H1 (cell line): Measurements from ENCODE around the gene GXYLT2. TPM values are rescaled to one million over a fixed set of nuclear protein-coding genes. Genes with fewer than 3 reads are reported as not detected.

Source experiments
- E2F6 ChIP-seq: IDR thresholded peaks from 2 replicates; pipeline ENCODE4 v1.6.1; 2012; ENCODE audit warnings: inconsistent platforms
- FOSL1 ChIP-seq: IDR thresholded peaks from 2 replicates; pipeline ENCODE4 v1.6.1; 2011; ENCODE audit warnings: mild to moderate bottlenecking, low read depth, low read length, moderate library complexity; ENCODE audit not compliant: insufficient read depth
- NANOG ChIP-seq: IDR thresholded peaks from 2 replicates; pipeline ENCODE4 v1.6.1; 2011; ENCODE audit warnings: low read length, low read depth, mild to moderate bottlenecking, inconsistent platforms; ENCODE audit not compliant: insufficient read depth, poor library complexity, severe bottlenecking
- POLR2A ChIP-seq, 2 experiments: IDR thresholded peaks; 1 replicate in 1 of 2; 2 replicates in 1 of 2; pipeline ENCODE4 v1.6.1; 2011; ENCODE audit warnings: low read depth in 2 of 2, low read length in 2 of 2, mild to moderate bottlenecking in 2 of 2; ENCODE audit errors: control extremely low read depth in 1 of 2
- TAF7 ChIP-seq: optimal IDR thresholded peaks from 2 replicates; pipeline ENCODE3; 2011; ENCODE audit warnings: low read depth, mild to moderate bottlenecking, inconsistent platforms, low read length, moderate library complexity, borderline replicate concordance
- polyA plus RNA-seq, 7 experiments: library from polyadenylated mRNA; depleted of rRNA in 3 of 7; stranded (reverse) in 5 of 7; unstranded in 2 of 7; fragments of >200 nt in 5 of 7; fragments of 200-250 nt in 2 of 7; gene quantifications; 1 replicate in 5 of 7; 2 replicates in 1 of 7; 4 replicates in 1 of 7; pipeline versions ENCODE4 v1.2.1 to v1.2.3, GENCODE V29; 2011 to 2013; ENCODE audit warnings: missing spikeins in 2 of 7, mixed read lengths in 2 of 7
- total RNA-seq: library from RNA; stranded (reverse); fragmentation: NEBNext Ultra II Directional; extraction: Animal tissue kit (Norgen Biotek cat#: 25700); gene quantifications from 2 replicates; pipeline ENCODE4 v1.2.1, GENCODE V29; 2021

Gene GXYLT2
- total and polyA plus RNA-seq, 2 of the 8 experiments (the other 6 are each of a cell fraction or from before 2014, with no cell fraction given), result 1.8 to 5.6 TPM

DNA sequence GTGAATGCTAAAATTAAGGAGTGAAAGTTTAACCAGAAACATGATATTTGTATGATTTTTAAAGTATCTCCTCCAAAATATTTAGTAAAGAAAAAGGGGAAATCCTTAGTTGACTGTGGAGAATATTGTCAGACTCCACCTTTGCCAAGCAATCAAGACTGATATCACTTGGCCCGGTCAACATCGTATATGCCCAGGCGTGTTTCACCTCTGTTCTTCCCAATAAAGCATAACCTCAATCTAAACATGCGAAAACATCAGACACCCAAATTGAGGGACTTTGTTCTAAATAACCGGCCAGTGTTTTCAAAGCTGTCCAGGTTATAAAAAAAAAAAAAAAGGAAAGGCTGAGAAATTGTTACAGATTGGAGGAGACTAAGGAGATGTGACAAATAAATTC is 54.6 kb downstream of the GXYLT2 start (continued):
- TF ChIP-seq TAF7 (no peak), POLR2A (IDR thresholded peaks at IDR 0.05; ENCODE audit: control extremely low read depth in 1 of 2, low read depth in 2 of 2, low read length in 2 of 2) (no peak), FOSL1 (no peak), E2F6 (no peak), NANOG (no peak)
